Fibroblast of lung (primary cell): ENCODE data around the gene NEDD4L. TPM values are rescaled to one million over a fixed set of nuclear protein-coding genes. Genes with fewer than 3 reads are reported as not detected.

ENCODE experiments used
- DNase-seq, 2 donors: peaks; one replicate each; pipeline versions ENCODE4 v3.0.0 to v3.0.0-alpha.2; 2010; ENCODE audit warnings: low read depth in 2 of 2
- H2AFZ ChIP-seq: 2 replicates; pipeline ENCODE4 v1.5.1; 2012; ENCODE audit warnings: low read length, control low read depth, inconsistent platforms
- H3K27ac ChIP-seq: 2 replicates; pipeline ENCODE4 v1.5.1; 2011; ENCODE audit warnings: low read length, control low read depth; ENCODE audit not compliant: insufficient read depth
- H3K27me3 ChIP-seq: 2 replicates; pipeline ENCODE4 v1.5.1; 2011; ENCODE audit warnings: mild to moderate bottlenecking, low read length; ENCODE audit not compliant: control insufficient read depth, insufficient read depth
- H3K36me3 ChIP-seq: 2 replicates; pipeline ENCODE4 v1.5.1; 2011; ENCODE audit warnings: low read length; ENCODE audit not compliant: control insufficient read depth, insufficient read depth
- H3K4me1 ChIP-seq: 2 replicates; pipeline ENCODE4 v1.5.1; 2011; ENCODE audit warnings: low read length; ENCODE audit not compliant: control insufficient read depth, insufficient read depth; ENCODE audit errors: extremely low read depth
- H3K4me2 ChIP-seq: 2 replicates; pipeline ENCODE4 v1.5.1; 2011; ENCODE audit warnings: low read length, control low read depth; ENCODE audit not compliant: insufficient read depth; ENCODE audit errors: extremely low read depth
- H3K4me3 ChIP-seq, 4 experiments: fragments of 200-600 bp in 1 of 4; sonication (generic) in 1 of 4; replicated peaks in 1 of 4; 2 replicates each; pipeline ENCODE4 v1.5.1; 2011 to 2016; ENCODE audit warnings: low read length in 4 of 4, low read depth in 3 of 4, mild to moderate bottlenecking in 3 of 4, control low read depth in 2 of 4, inconsistent platforms in 1 of 4, mixed read lengths in 1 of 4; ENCODE audit not compliant: insufficient read depth in 1 of 4; ENCODE audit errors: control extremely low read depth in 1 of 4
- H3K79me2 ChIP-seq: 2 replicates; pipeline ENCODE4 v1.5.1; 2012; ENCODE audit warnings: mild to moderate bottlenecking, low read length, inconsistent platforms; ENCODE audit not compliant: control insufficient read depth, insufficient read depth
- H3K9ac ChIP-seq: 2 replicates; pipeline ENCODE4 v1.5.1; 2011; ENCODE audit warnings: mild to moderate bottlenecking, low read length, control low read depth; ENCODE audit not compliant: insufficient read depth
- H3K9me3 ChIP-seq: 2 replicates; pipeline ENCODE4 v1.5.1; 2012; ENCODE audit warnings: low read depth, low read length; ENCODE audit not compliant: control insufficient read depth, insufficient read depth
- H4K20me1 ChIP-seq: 2 replicates; pipeline ENCODE4 v1.5.1; 2011; ENCODE audit warnings: low read length; ENCODE audit not compliant: control insufficient read depth, insufficient read depth; ENCODE audit errors: extremely low read depth
- EZH2 ChIP-seq: IDR thresholded peaks from 2 replicates; pipeline ENCODE4 v1.5.1; 2012; ENCODE audit warnings: low read length, control low read depth, mild to moderate bottlenecking; ENCODE audit errors: missing control alignments
- polyA plus RNA-seq, 2 donors: library from polyadenylated mRNA; depleted of rRNA in 1 of 2; stranded (reverse) in 1 of 2; unstranded in 1 of 2; fragments of >200 nt; gene quantifications; 2 replicates each; pipeline ENCODE4 v1.2.1, GENCODE V29; 2011 to 2012; ENCODE audit warnings: missing spikeins in 1 of 2
- total RNA-seq: library from RNA; depleted of rRNA; stranded (reverse); fragments of >200 nt; gene quantifications from 2 replicates; pipeline ENCODE4 v1.2.1, GENCODE V29; 2014
- TF ChIP-seq, protein P1 (sequence below), 2 donors: IDR thresholded peaks in 1 of 2; conservative IDR thresholded peaks in 1 of 2; 1 replicate in 1 of 2; 2 replicates in 1 of 2; pipeline ENCODE4 v1.5.1; 2011 to 2012; ENCODE audit warnings: low read length in 2 of 2, control low read depth in 1 of 2, inconsistent platforms in 1 of 2, low read depth in 1 of 2, mild to moderate bottlenecking in 1 of 2

Gene NEDD4L
- total and polyA plus RNA-seq, 2 donors (not counting 1 experiment from before 2014, with no cell fraction given) = 5.5 to 18.7 TPM

DNA sequence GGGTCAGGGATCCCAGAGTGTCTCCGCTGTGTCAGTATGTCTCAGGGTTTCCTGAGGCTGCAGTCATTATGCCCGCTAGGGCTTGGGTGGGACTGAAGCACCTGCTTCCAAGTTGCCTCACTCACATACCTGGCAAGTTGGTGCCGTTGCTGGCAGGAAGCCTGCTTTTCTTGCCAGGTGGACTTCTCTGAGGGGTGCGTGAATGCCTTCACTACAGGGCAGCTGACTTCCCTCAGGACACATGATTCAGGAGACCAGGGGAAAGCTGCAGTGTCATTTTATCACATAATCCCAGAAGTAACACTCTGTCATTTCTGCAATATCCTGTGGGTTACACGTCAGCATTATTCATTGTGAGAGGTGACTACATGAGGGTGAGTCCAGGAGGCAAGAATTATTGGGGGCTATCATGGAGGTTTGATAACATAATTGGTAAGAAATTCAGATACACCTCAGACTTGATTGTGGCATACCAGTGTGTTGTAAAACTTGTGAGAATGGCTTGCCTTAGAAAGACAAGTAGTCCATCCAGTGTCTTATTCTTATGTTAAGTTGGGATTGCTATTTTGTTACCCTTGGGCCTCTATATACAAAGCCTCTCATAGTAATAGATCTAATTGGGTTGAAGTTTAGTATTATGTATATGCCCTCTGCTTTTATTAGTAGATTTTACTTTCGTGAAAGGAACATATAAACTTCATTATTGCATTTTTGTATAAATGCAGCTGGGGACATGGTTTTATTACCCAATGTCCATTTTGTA lies 44.1 kb downstream of the NEDD4L start:
- H3K9ac ChIP-seq = no peak overlapping the region
- H3K36me3 ChIP-seq = no peaks in the 10 kb centered on the region
- H3K9me3 ChIP-seq = no peaks in the 10 kb centered on the region
- no peaks in the 10 kb centered on the region for H3K27me3 ChIP-seq
- no peaks in the 10 kb centered on the region for H3K79me2 ChIP-seq
- DNase-seq = peak in 1 of 2 donors; percentile 10
- no peak overlapping the region for H2AFZ ChIP-seq
- TF ChIP-seq, protein P1, sequence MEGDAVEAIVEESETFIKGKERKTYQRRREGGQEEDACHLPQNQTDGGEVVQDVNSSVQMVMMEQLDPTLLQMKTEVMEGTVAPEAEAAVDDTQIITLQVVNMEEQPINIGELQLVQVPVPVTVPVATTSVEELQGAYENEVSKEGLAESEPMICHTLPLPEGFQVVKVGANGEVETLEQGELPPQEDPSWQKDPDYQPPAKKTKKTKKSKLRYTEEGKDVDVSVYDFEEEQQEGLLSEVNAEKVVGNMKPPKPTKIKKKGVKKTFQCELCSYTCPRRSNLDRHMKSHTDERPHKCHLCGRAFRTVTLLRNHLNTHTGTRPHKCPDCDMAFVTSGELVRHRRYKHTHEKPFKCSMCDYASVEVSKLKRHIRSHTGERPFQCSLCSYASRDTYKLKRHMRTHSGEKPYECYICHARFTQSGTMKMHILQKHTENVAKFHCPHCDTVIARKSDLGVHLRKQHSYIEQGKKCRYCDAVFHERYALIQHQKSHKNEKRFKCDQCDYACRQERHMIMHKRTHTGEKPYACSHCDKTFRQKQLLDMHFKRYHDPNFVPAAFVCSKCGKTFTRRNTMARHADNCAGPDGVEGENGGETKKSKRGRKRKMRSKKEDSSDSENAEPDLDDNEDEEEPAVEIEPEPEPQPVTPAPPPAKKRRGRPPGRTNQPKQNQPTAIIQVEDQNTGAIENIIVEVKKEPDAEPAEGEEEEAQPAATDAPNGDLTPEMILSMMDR (conservative IDR thresholded peaks at IDR 0.05 in 1 of 2, IDR thresholded peaks at IDR 0.05 in 1 of 2; ENCODE audit: low read depth in 1 of 2, low read length in 2 of 2) = no peak
- TF ChIP-seq EZH2 = no peak
- H3K4me3 ChIP-seq = no peak overlapping the region
- no peaks in the 10 kb centered on the region for H3K4me1 ChIP-seq
- no peaks in the 10 kb centered on the region for H4K20me1 ChIP-seq
- H3K4me2 ChIP-seq = no peak overlapping the region
- no peak overlapping the region for H3K27ac ChIP-seq

DNA sequence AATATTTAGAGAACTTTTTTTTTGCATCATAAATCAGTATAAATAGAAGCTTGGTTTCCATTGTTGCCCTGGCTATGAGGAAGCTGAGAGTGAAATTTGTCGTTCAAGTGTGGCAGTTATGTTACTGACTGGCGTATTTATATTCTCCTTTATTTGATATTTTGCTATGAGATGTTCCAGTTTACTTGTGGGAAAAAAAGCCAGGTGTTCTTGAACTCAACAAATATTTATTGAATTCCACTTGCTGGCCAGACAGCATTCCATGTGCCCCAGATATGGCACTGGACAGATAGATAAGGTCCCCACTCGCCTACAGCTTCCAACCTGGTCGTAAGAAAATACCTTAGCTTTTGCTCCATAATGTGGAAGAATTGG lies 44.7 kb downstream of the NEDD4L start:
- TF ChIP-seq, protein P1 (conservative IDR thresholded peaks at IDR 0.05 in 1 of 2, IDR thresholded peaks at IDR 0.05 in 1 of 2; ENCODE audit: low read depth in 1 of 2, low read length in 2 of 2) = no peak
- TF ChIP-seq EZH2 = no peak
- Histone ChIP-seq H3K4me1 (no peaks in the 10 kb centered on the region), H3K79me2 (no peaks in the 10 kb centered on the region), H3K36me3 (no peaks in the 10 kb centered on the region), H4K20me1 (no peaks in the 10 kb centered on the region), H2AFZ (no peak overlapping the region), H3K27me3 (no peaks in the 10 kb centered on the region), H3K9ac (no peak overlapping the region), H3K27ac (no peak overlapping the region), H3K9me3 (no peaks in the 10 kb centered on the region), H3K4me3 (no peak overlapping the region), H3K4me2 (no peak overlapping the region)
- DNase-seq = peak in 1 of 2 donors; percentile 16

DNA sequence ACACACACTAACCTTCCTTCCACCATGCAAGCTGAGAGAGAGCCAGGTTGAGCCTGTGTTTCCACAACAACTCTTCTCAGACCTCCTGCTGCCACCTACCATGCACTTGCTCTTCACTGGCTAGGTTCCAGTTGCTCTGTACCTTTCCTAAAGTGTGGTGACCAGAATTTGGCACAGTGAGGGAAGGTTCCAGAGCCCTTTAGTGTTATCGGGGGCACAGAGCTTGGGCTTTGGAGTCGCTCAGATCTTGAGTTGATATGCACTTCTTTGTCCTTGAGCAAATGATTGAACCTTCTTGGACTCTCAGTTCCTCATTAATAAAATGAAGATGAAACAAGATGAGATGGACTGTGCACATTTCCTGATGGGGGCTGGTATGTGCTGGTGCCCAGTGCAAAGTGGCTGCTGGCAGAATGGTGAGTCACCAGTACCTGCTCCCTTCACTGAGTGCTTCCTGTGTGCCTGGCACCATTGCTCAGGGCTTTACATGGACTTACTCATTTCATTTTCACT lies 47.1 kb downstream of the NEDD4L start:
- H3K27ac ChIP-seq = no peak overlapping the region
- H3K36me3 ChIP-seq = no peaks in the 10 kb centered on the region
- no peaks in the 10 kb centered on the region for H4K20me1 ChIP-seq
- no peak overlapping the region for H2AFZ ChIP-seq
- no peaks in the 10 kb centered on the region for H3K27me3 ChIP-seq
- H3K4me1 ChIP-seq = no peaks in the 10 kb centered on the region
- no peaks in the 10 kb centered on the region for H3K9me3 ChIP-seq
- no peak for TF ChIP-seq EZH2
- TF ChIP-seq, protein P1 (conservative IDR thresholded peaks at IDR 0.05 in 1 of 2, IDR thresholded peaks at IDR 0.05 in 1 of 2; ENCODE audit: low read depth in 1 of 2, low read length in 2 of 2) = no peak
- DNase-seq = peak in 1 of 2 donors; percentile 2
- no peak overlapping the region for H3K4me2 ChIP-seq
- no peaks in the 10 kb centered on the region for H3K79me2 ChIP-seq
- no peak overlapping the region for H3K4me3 ChIP-seq
- no peak overlapping the region for H3K9ac ChIP-seq
